ENCODE results near the gene MBOAT7. TPM values are rescaled to one million over a fixed set of nuclear protein-coding genes. Genes with fewer than 3 reads are reported as not detected.

The MBOAT7 gene
- polyA plus RNA-seq, 1 of the 3 experiments (the other 2 are of a cell fraction): 80.8 TPM

DNA sequence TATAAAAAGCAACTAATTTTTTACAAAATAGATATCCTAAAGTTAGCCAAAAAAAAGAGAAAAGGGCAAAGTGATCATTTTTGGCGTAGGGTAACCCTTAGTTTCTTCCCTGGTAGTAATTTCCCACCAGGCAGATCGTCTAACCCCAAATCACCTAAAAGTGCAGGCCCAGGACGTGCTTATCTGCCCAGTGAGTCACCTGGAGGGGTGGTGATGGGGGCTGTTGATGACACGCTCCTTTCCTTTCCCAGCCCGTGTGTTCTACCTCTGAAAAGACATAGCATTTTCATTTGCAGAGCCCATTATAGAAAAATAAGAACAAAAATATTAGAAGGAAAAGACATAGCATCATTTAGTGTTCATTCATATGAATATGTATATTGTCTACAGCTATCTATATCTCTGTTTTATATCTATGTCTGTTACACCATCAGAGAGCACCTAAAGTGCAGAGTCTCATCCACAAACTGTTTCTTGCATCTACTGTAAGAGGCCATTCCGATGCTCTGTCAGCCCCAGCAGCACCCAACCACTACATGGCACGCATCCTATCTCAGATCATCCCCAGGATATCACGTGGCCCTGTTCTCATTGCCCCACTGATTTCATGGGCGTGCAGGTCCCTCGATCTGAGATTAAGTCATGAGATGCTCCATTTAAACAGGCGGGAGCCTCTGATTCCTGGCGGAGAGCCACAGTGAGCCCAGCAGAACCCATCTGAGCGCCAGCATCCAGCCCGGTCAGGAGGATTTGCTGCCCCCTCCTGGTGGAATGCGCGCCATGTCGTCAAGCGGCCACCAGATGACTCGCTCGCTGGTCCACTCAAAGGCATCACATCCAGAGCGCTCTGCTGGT is 41.9 kb upstream of the MBOAT7 start:
- DNase-seq: peak; percentile 88
- H3K9ac ChIP-seq: no peak overlapping the region
- H3K4me1 ChIP-seq (ENCODE audit: control insufficient read depth in 1 of 2, insufficient read depth in 2 of 2, low read depth in 1 of 2, low read length in 1 of 2): peaks cover 0 to 2% of the 10 kb centered on the region in 2 experiments; a peak in 1 of 4 replicates
- H3K9me3 ChIP-seq: no peaks in the 10 kb centered on the region
- no peaks in the 10 kb centered on the region for H3K79me2 ChIP-seq (ENCODE audit: insufficient read depth)
- no peak overlapping the region for H3K27ac ChIP-seq (ENCODE audit: low read depth in 2 of 2, low read length in 1 of 2)
- WGBS (ENCODE audit: low lambda C conversion rate): 18% methylated on average over 14 of the region's 21 CpGs
- H4K20me1 ChIP-seq (ENCODE audit: insufficient read depth): no peaks in the 10 kb centered on the region
- no peaks in the 10 kb centered on the region for H3K9me2 ChIP-seq
- peaks cover 15% of the 10 kb centered on the region; the same call in 1 of the 2 replicates for H3K27me3 ChIP-seq (ENCODE audit: insufficient read depth)
- H3K4me2 ChIP-seq: peak overlapping the region; percentile 39; the same call in 1 of the 2 replicates
- no peaks in the 10 kb centered on the region for H3K36me3 ChIP-seq (replicated peaks in 1 of 2; ENCODE audit: control insufficient read depth in 1 of 2, insufficient read depth in 2 of 2, low read length in 1 of 2)
- ChIA-PET POLR2A (no interaction called here), CTCF (interaction anchor here (0.8 to 2.4 kb wide), 7 partner anchors 8 to 63 kb away, joined by 3 to 6 read pairs (median 3); partner anchors contain the start of gene MBOAT7)
- H3K4me3 ChIP-seq (ENCODE audit: low read depth in 2 of 2, low read length in 1 of 2): peak overlapping the region in 1 of 2 experiments; percentile 47; a peak in 2 of 4 replicates
- no peaks in the 10 kb centered on the region for H3F3A ChIP-seq (replicated peaks; ENCODE audit: insufficient read depth)
- no peak overlapping the region for H2AFZ ChIP-seq (ENCODE audit: low read depth)
- TF ChIP-seq FOXM1 (IDR thresholded peaks at IDR 0.05; ENCODE audit: low read depth) (no peak), NRF1 (IDR thresholded peaks at IDR 0.05; ENCODE audit: low read depth, low read length) (no peak), ELF1 (IDR thresholded peaks at IDR 0.05) (no peak), MXI1 (IDR thresholded peaks at IDR 0.05; ENCODE audit: low read depth, low read length) (peak; percentile 76), RXRA (IDR thresholded peaks at IDR 0.05; ENCODE audit: borderline replicate concordance, low read depth) (no peak), GATA2 (CRISPR knock-in tag; IDR thresholded peaks at IDR 0.05) (peak; percentile 57; the same call in 1 of the 2 replicates), FOSL2 (IDR thresholded peaks at IDR 0.05; ENCODE audit: borderline replicate concordance, low read depth) (no peak), CHD2 (IDR thresholded peaks at IDR 0.05; ENCODE audit: low read length, partially characterized antibody) (peak; percentile 26), TCF12 (IDR thresholded peaks at IDR 0.05) (no peak), MEF2A (IDR thresholded peaks at IDR 0.05; ENCODE audit: borderline replicate concordance, low read depth) (no peak), SMC3 (IDR thresholded peaks at IDR 0.05; ENCODE audit: low read depth, low read length) (peak; percentile 80), NFIC (IDR thresholded peaks at IDR 0.05; ENCODE audit: borderline replicate concordance) (peak; percentile 51; the same call in 1 of the 2 replicates), GABPA (IDR thresholded peaks at IDR 0.05; ENCODE audit: low read depth) (no peak), RCOR1 (IDR thresholded peaks at IDR 0.05; ENCODE audit: low read length) (peak; percentile 52; the same call in 1 of the 2 replicates)
- TF ChIP-seq, protein P1, sequence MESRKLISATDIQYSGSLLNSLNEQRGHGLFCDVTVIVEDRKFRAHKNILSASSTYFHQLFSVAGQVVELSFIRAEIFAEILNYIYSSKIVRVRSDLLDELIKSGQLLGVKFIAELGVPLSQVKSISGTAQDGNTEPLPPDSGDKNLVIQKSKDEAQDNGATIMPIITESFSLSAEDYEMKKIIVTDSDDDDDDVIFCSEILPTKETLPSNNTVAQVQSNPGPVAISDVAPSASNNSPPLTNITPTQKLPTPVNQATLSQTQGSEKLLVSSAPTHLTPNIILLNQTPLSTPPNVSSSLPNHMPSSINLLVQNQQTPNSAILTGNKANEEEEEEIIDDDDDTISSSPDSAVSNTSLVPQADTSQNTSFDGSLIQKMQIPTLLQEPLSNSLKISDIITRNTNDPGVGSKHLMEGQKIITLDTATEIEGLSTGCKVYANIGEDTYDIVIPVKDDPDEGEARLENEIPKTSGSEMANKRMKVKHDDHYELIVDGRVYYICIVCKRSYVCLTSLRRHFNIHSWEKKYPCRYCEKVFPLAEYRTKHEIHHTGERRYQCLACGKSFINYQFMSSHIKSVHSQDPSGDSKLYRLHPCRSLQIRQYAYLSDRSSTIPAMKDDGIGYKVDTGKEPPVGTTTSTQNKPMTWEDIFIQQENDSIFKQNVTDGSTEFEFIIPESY (IDR thresholded peaks at IDR 0.05; ENCODE audit: borderline replicate concordance, low read depth): no peak
- TF ChIP-seq, protein P2, sequence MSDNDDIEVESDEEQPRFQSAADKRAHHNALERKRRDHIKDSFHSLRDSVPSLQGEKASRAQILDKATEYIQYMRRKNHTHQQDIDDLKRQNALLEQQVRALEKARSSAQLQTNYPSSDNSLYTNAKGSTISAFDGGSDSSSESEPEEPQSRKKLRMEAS (IDR thresholded peaks at IDR 0.05; ENCODE audit: low read depth): no peak
- TF ChIP-seq, protein P3, sequence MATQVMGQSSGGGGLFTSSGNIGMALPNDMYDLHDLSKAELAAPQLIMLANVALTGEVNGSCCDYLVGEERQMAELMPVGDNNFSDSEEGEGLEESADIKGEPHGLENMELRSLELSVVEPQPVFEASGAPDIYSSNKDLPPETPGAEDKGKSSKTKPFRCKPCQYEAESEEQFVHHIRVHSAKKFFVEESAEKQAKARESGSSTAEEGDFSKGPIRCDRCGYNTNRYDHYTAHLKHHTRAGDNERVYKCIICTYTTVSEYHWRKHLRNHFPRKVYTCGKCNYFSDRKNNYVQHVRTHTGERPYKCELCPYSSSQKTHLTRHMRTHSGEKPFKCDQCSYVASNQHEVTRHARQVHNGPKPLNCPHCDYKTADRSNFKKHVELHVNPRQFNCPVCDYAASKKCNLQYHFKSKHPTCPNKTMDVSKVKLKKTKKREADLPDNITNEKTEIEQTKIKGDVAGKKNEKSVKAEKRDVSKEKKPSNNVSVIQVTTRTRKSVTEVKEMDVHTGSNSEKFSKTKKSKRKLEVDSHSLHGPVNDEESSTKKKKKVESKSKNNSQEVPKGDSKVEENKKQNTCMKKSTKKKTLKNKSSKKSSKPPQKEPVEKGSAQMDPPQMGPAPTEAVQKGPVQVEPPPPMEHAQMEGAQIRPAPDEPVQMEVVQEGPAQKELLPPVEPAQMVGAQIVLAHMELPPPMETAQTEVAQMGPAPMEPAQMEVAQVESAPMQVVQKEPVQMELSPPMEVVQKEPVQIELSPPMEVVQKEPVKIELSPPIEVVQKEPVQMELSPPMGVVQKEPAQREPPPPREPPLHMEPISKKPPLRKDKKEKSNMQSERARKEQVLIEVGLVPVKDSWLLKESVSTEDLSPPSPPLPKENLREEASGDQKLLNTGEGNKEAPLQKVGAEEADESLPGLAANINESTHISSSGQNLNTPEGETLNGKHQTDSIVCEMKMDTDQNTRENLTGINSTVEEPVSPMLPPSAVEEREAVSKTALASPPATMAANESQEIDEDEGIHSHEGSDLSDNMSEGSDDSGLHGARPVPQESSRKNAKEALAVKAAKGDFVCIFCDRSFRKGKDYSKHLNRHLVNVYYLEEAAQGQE (IDR thresholded peaks at IDR 0.05; ENCODE audit: low read depth, low read length): no peak
- TF ChIP-seq, protein P4, sequence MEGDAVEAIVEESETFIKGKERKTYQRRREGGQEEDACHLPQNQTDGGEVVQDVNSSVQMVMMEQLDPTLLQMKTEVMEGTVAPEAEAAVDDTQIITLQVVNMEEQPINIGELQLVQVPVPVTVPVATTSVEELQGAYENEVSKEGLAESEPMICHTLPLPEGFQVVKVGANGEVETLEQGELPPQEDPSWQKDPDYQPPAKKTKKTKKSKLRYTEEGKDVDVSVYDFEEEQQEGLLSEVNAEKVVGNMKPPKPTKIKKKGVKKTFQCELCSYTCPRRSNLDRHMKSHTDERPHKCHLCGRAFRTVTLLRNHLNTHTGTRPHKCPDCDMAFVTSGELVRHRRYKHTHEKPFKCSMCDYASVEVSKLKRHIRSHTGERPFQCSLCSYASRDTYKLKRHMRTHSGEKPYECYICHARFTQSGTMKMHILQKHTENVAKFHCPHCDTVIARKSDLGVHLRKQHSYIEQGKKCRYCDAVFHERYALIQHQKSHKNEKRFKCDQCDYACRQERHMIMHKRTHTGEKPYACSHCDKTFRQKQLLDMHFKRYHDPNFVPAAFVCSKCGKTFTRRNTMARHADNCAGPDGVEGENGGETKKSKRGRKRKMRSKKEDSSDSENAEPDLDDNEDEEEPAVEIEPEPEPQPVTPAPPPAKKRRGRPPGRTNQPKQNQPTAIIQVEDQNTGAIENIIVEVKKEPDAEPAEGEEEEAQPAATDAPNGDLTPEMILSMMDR (IDR thresholded peaks at IDR 0.05): peak; percentile 88
- TF ChIP-seq, protein P5, sequence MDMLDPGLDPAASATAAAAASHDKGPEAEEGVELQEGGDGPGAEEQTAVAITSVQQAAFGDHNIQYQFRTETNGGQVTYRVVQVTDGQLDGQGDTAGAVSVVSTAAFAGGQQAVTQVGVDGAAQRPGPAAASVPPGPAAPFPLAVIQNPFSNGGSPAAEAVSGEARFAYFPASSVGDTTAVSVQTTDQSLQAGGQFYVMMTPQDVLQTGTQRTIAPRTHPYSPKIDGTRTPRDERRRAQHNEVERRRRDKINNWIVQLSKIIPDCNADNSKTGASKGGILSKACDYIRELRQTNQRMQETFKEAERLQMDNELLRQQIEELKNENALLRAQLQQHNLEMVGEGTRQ (IDR thresholded peaks at IDR 0.05; ENCODE audit: borderline replicate concordance, low read depth, low read length): no peak
- TF ChIP-seq, protein P6, sequence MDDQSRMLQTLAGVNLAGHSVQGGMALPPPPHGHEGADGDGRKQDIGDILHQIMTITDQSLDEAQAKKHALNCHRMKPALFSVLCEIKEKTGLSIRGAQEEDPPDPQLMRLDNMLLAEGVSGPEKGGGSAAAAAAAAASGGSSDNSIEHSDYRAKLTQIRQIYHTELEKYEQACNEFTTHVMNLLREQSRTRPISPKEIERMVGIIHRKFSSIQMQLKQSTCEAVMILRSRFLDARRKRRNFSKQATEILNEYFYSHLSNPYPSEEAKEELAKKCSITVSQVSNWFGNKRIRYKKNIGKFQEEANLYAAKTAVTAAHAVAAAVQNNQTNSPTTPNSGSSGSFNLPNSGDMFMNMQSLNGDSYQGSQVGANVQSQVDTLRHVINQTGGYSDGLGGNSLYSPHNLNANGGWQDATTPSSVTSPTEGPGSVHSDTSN (IDR thresholded peaks at IDR 0.05): no peak
- TF ChIP-seq, protein P7, sequence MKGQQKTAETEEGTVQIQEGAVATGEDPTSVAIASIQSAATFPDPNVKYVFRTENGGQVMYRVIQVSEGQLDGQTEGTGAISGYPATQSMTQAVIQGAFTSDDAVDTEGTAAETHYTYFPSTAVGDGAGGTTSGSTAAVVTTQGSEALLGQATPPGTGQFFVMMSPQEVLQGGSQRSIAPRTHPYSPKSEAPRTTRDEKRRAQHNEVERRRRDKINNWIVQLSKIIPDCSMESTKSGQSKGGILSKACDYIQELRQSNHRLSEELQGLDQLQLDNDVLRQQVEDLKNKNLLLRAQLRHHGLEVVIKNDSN (IDR thresholded peaks at IDR 0.05; ENCODE audit: borderline replicate concordance, low read depth): peak; percentile 60; the same call in 1 of the 2 replicates

All from SK-N-SH (cell line).